SKM-1 (cell line): ENCODE data around the gene SULT1A3.
"Not testable (repeated sequence)": the region's sequence is repeated elsewhere in the genome, so short reads cannot be mapped to it uniquely, and the experiment has no call there.

ENCODE experiments used
- DNase-seq: peaks from one replicate; lab custom pipeline; 2025; ENCODE audit not compliant: unreplicated experiment; lab: John Stamatoyannopoulos, UW

Gene SULT1A3

GRCh38 chr16:30186782-30187555 lies 12.1 kb upstream of the SULT1A3 start:
- DNase-seq, result no peak

GRCh38 chr16:30187556-30187865 lies 11.5 kb upstream of the SULT1A3 start:
- no peak for DNase-seq

GRCh38 chr16:30187971-30188561 lies 11.0 kb upstream of the SULT1A3 start:
- DNase-seq, result no peak

- DNase-seq, result not testable (repeated sequence)
These were observed 7.9 kb upstream of the SULT1A3 start for GRCh38 chr16:30191158-30191557.

GRCh38 chr16:30193098-30193497 lies 6.0 kb upstream of the SULT1A3 start:
- DNase-seq, result not testable (repeated sequence)

GRCh38 chr16:30193615-30194014 lies 5.4 kb upstream of the SULT1A3 start, which contains the start of the genes BOLA2B and SLX1A:
Gene BOLA2B (minus strand): TSS chr16:30193666. CDS start chr16:30193595, 71 bp downstream.
Gene SLX1A (plus strand): TSS chr16:30193875. CDS start chr16:30194085, 210 bp downstream.
- not testable (repeated sequence) for DNase-seq

- not testable (repeated sequence) for DNase-seq
These were observed 4.7 kb upstream of the SULT1A3 start for GRCh38 chr16:30194172-30194925.

GRCh38 chr16:30197001-30197400 lies 2.1 kb upstream of the SULT1A3 start:
- not testable (repeated sequence) for DNase-seq

GRCh38 chr16:30199608-30200343 lies 721 bp downstream of the SULT1A3 start:
- DNase-seq, result not testable (repeated sequence)

- not testable (repeated sequence) for DNase-seq
These were observed 6.6 kb downstream of the SULT1A3 start for GRCh38 chr16:30205541-30206236.

- not testable (repeated sequence) for DNase-seq
These were observed 7.2 kb downstream of the SULT1A3 start for GRCh38 chr16:30206252-30206651.

GRCh38 chr16:30207063-30207704 lies 8.1 kb downstream of the SULT1A3 start:
- DNase-seq, result not testable (repeated sequence)

- DNase-seq, result not testable (repeated sequence)
These were observed 10.0 kb downstream of the SULT1A3 start for GRCh38 chr16:30209032-30209431.

GRCh38 chr16:30211414-30211813 lies 12.4 kb downstream of the SULT1A3 start:
- DNase-seq, result not testable (repeated sequence)

GRCh38 chr16:30217082-30217481 lies 18.0 kb downstream of the SULT1A3 start:
- not testable (repeated sequence) for DNase-seq

GRCh38 chr16:30248379-30248778 lies 49.3 kb downstream of the SULT1A3 start, which contains the start of gene NPIPB13:
Gene NPIPB13 (minus strand): TSS chr16:30248479. CDS start chr16:30245573, 2,906 bp downstream.
- DNase-seq, result not testable (repeated sequence)
